Subcutaneous adipose tissue (tissue), 4 donors: Measurements from ENCODE around the gene SH3PXD2A. TPM values are rescaled to one million over a fixed set of nuclear protein-coding genes. Genes with fewer than 3 reads are reported as not detected.

ENCODE experiments used
- CTCF ChIP-seq: fragments of 450-650 bp; IDR thresholded peaks from one replicate; pipeline ENCODE4 v1.5.1; 2016; ENCODE audit warnings: low read depth, mild to moderate bottlenecking, control low read depth, antibody characterized with exemption, moderate library complexity
- total RNA-seq, 4 donors: library from RNA; depleted of rRNA; stranded (reverse); fragments of >200 nt; gene quantifications; one replicate each; pipeline ENCODE4 v1.1.0, GENCODE V29; 2016

The SH3PXD2A gene
- total RNA-seq, 4 donors from 2014 or later = 13.0 to 23.6 (median 18.7) TPM

GRCh38 chr10:103893817-103894216 lies 38.4 kb upstream of the SH3PXD2A start:
- no peak for TF ChIP-seq CTCF

DNA sequence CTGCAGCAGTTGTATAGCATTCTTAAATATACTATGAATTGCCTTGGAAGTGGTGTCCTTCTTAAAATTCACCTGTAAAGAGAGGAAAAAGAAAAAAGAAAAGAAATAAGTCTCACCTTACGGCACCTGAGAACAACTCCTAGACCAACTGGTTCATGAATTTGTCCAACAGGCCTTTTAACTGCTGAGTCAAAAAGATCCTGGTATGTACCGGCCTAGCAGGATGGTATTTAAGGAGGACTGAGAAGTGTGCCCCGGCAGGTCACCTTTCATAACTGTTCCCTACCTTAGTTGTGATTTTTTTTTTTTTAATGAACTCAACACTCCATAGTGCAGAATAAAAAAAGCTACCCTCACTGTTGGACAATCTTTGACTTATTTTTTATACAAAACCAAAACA lies 36.8 kb upstream of the SH3PXD2A start:
- TF ChIP-seq CTCF = no peak

- no peak for TF ChIP-seq CTCF
Measured at GRCh38 chr10:103890688-103891087, 35.3 kb upstream of the SH3PXD2A start.

DNA sequence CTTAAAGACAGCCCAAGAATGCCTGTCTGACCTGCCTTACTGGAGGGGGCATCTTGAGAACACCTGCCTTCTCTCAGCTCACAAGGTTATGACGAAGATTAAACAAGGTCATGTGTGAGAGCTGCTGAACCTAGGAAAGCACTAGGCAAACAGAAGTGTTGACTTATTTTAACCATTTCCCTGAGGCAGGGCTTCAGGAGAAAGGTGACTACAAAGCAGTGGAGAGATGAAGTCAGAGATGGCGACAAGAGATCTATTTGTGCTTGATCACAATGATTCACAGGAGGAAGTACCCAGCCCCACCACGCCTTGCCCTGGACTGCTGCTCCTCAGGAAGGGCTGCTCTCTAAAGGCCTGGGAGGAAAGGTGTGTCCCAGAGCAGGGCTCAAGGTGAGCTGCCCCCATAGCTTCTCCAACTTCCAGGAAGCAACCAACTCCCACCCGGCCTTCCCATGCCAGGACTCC lies 34.9 kb upstream of the SH3PXD2A start:
- TF ChIP-seq CTCF = no peak

DNA sequence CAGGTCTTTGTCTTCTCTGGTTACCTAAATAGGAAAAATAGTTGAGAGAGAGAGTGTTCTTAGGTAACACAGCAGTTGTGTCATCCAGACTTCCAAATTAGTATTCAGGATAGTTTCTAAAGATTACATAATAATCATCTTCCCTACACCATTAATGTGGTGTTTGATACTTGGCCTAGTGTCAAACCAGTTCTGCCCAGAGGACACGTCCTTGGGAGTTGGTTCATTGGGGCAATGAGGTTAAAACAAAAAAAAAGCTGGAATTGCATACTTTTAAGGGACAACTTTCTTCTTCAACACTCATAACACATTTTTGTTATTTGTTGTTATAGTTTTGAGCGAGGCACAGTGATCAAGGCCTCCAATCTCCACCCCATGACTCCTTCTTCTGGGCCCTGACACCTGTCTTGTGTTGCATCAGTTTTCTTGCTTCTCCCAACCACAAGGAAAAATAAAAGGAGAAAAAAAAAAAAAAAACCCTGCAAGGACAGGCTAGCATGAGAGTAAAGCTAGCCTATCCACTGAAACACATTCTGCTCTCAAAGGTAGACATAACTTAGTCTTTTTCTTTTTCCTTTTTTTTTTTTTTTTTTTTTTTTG lies 33.8 kb upstream of the SH3PXD2A start:
- TF ChIP-seq CTCF = no peak

DNA sequence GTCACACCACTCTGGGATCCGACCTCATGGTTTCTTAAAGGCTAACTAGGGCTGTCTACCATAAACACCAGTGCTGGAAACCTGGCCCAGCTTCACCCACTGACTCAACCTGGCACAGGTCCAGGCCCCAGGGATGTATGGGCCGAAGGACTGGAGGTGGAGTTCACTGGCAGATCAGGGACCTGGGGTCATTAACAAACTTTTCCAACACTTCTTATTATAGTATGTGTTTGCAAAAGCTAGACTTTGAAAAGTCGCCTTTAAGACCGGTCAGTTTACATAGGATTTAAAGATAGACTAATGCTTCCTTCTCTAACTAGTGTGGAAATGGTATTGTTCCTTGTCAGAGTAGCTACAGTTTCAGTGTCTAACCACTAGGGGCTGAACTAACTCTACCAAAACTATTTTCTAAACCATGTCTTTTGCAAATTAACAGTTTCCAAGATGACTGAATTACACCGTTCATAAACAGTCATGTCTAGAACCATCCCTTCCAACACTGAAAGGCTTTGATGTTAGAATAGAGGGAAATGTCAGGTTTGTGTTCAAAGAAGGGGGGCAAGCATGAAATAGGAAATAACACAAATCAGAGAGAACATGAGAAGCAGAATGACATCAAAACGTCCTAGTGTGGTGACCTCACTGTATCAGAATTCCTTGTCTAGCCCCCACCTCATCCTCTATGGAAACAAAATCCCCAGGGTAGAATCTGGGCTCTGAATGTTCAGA lies 32.9 kb upstream of the SH3PXD2A start:
- no peak for TF ChIP-seq CTCF

GRCh38 chr10:103885617-103886016 lies 30.2 kb upstream of the SH3PXD2A start:
- no peak for TF ChIP-seq CTCF
